Endothelial cell (in vitro differentiated cells): ENCODE data around the gene GPR22. TPM values are rescaled to one million over a fixed set of nuclear protein-coding genes. Genes with fewer than 3 reads are reported as not detected.

Source experiments
- DNase-seq: peaks from one replicate; pipeline ENCODE4 v3.0.0; 2021; ENCODE audit warnings: low spot score
- H3K27ac Mint-ChIP-seq: one replicate; pipeline ENCODE4 v1.8.0; 2021; ENCODE audit warnings: mixed read lengths, inconsistent platforms; ENCODE audit not compliant: unreplicated experiment
- H3K27me3 Mint-ChIP-seq: one replicate; pipeline ENCODE4 v1.8.0; 2021; ENCODE audit warnings: mild to moderate bottlenecking, moderate library complexity, mixed read lengths, inconsistent platforms; ENCODE audit not compliant: unreplicated experiment
- H3K36me3 Mint-ChIP-seq: one replicate; pipeline ENCODE4 v1.8.0; 2021; ENCODE audit warnings: mild to moderate bottlenecking, low read depth, mixed read lengths, inconsistent platforms; ENCODE audit not compliant: unreplicated experiment
- H3K4me1 Mint-ChIP-seq: one replicate; pipeline ENCODE4 v1.8.0; 2021; ENCODE audit warnings: mild to moderate bottlenecking, mixed read lengths, inconsistent platforms; ENCODE audit not compliant: unreplicated experiment
- H3K4me3 Mint-ChIP-seq: one replicate; pipeline ENCODE4 v1.8.0; 2021; ENCODE audit warnings: mild to moderate bottlenecking, mixed read lengths, inconsistent platforms; ENCODE audit not compliant: unreplicated experiment
- H3K9me3 Mint-ChIP-seq: one replicate; pipeline ENCODE4 v1.8.0; 2021; ENCODE audit warnings: mixed read lengths, inconsistent platforms; ENCODE audit not compliant: unreplicated experiment
- total RNA-seq: library from RNA; stranded (reverse); fragmentation: NEBNext Ultra II Directional; extraction: Animal tissue kit (Norgen Biotek cat#: 25700); gene quantifications from one replicate; pipeline ENCODE4 v1.2.1, GENCODE V29; 2021; ENCODE audit not compliant: unreplicated experiment
- TF ChIP-seq, protein P1 (sequence below): fragments of 200-600 bp; sonication (generic); IDR thresholded peaks from one replicate; pipeline ENCODE4 v1.5.0; 2021; ENCODE audit warnings: antibody characterized with exemption; ENCODE audit not compliant: unreplicated experiment

GPR22 gene
- total RNA-seq, 1 donor from 2014 or later, result not detected

DNA sequence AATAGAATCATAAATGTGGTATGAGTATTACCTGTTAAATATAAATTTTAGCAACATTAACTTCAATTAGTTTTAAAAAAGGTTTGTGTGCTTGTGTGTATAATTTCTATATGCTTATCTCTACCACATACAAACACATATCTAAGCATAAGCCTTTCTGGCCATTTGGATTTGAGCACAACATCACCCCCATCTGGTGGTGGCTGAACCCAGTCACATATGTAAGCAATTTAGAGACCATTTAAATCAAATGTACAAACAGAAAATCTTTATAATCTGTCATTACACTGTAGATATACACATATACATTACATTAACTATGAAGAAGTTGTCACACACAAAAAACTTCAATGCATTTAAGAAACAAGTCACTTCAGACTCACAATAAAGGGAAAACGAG lies 31.7 kb downstream of the GPR22 start:
- H3K4me1 Mint-ChIP-seq, result no peaks in the 10 kb centered on the region
- H3K4me3 Mint-ChIP-seq, result no peak overlapping the region
- H3K27ac Mint-ChIP-seq, result no peak overlapping the region
- peaks cover 4% of the 10 kb centered on the region for H3K36me3 Mint-ChIP-seq
- H3K9me3 Mint-ChIP-seq, result no peaks in the 10 kb centered on the region
- DNase-seq, result peak; percentile 38
- H3K27me3 Mint-ChIP-seq, result no peaks in the 10 kb centered on the region
- TF ChIP-seq, protein P1, sequence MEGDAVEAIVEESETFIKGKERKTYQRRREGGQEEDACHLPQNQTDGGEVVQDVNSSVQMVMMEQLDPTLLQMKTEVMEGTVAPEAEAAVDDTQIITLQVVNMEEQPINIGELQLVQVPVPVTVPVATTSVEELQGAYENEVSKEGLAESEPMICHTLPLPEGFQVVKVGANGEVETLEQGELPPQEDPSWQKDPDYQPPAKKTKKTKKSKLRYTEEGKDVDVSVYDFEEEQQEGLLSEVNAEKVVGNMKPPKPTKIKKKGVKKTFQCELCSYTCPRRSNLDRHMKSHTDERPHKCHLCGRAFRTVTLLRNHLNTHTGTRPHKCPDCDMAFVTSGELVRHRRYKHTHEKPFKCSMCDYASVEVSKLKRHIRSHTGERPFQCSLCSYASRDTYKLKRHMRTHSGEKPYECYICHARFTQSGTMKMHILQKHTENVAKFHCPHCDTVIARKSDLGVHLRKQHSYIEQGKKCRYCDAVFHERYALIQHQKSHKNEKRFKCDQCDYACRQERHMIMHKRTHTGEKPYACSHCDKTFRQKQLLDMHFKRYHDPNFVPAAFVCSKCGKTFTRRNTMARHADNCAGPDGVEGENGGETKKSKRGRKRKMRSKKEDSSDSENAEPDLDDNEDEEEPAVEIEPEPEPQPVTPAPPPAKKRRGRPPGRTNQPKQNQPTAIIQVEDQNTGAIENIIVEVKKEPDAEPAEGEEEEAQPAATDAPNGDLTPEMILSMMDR, result no peak

DNA sequence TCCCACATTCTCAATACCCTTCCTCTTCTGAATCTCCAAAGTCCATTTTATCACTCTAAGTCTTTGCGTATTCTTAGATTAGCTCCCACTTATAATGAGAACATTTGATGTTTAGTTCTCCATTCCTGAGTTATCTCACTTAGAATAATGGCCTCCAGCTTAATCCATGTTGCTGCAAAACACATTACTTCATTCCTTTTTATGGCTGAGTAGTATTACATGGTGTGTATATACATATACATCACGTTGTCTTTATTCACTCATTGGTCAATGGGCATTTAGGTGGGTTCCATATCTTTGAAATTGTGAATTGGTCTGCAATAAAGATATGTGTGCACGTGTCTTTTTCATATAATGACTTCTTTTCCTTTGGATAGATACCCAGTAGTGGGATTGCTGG lies 32.3 kb downstream of the GPR22 start:
- H3K27ac Mint-ChIP-seq, result no peak overlapping the region
- no peaks in the 10 kb centered on the region for H3K27me3 Mint-ChIP-seq
- no peak overlapping the region for H3K4me3 Mint-ChIP-seq
- no peak for DNase-seq
- H3K9me3 Mint-ChIP-seq, result no peaks in the 10 kb centered on the region
- TF ChIP-seq, protein P1, result no peak
- H3K4me1 Mint-ChIP-seq, result no peaks in the 10 kb centered on the region
- peaks cover 4% of the 10 kb centered on the region for H3K36me3 Mint-ChIP-seq

DNA sequence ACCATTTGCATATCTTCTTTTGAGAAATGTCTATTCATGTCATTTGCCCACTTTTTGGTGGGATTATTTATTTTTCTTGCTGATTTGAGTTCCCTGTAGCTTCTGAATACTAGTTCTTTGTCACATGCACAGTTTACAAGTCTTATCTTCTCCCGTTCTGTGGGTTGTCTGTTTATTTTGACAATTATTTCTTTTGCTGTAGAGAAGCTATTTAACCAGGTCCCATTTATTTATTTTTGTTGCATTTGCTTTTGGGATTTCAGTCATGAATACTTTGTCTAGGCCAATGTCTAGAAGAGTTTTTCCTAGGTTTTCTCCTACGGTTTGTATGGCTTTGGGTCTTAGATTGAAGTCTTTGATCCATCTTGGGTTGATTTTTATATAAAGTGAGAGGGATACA lies 32.9 kb downstream of the GPR22 start:
- no peak overlapping the region for H3K4me3 Mint-ChIP-seq
- H3K27ac Mint-ChIP-seq, result no peak overlapping the region
- H3K4me1 Mint-ChIP-seq, result no peaks in the 10 kb centered on the region
- peaks cover 8% of the 10 kb centered on the region for H3K36me3 Mint-ChIP-seq
- no peaks in the 10 kb centered on the region for H3K9me3 Mint-ChIP-seq
- TF ChIP-seq, protein P1, result no peak
- no peaks in the 10 kb centered on the region for H3K27me3 Mint-ChIP-seq
- no peak for DNase-seq

DNA sequence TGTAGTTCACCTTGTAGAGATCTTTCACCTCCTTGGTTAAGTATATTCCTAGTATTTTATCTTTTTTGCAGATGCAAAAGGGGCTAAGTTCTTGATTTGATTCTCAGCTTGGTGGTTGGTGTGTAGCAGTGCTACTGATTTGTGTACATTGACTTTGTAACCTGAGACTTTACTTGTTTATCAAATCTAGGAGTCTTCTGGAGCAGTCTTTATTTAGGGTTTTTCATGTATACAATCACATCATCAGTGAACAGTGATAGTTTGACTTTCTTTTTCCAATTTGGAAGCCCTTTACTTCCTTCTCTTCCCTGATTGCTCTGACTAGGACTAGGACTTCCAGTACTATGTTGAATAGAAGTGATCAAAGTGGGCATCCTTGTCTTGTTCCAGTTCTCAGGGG lies 33.8 kb downstream of the GPR22 start:
- no peak for DNase-seq
- H3K9me3 Mint-ChIP-seq, result no peaks in the 10 kb centered on the region
- H3K27ac Mint-ChIP-seq, result no peak overlapping the region
- H3K4me1 Mint-ChIP-seq, result no peaks in the 10 kb centered on the region
- H3K36me3 Mint-ChIP-seq, result peaks cover 12% of the 10 kb centered on the region
- no peak overlapping the region for H3K4me3 Mint-ChIP-seq
- no peaks in the 10 kb centered on the region for H3K27me3 Mint-ChIP-seq
- TF ChIP-seq, protein P1, result no peak

DNA sequence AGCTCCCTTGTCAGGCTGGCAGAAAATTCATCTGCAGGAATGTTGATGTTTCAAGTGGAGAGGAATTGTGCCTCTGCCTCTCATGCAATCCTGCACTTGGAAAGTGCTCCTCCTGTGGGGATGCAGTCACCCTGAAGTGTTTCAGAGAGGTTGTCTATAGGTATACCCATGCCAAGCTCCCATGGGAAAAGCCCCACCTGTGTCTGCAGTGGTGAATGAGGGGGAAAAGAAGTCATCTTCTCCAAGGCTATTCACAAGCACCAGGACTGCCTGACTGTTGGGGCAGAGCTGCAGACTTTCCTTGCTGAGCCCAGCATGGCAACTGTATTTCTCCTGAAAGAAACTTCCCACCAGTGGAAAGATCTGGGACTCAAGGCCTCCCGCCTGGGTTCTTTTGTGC lies 35.5 kb downstream of the GPR22 start:
- Mint-ChIP-seq H3K36me3 (peaks cover 19% of the 10 kb centered on the region), H3K4me1 (no peaks in the 10 kb centered on the region)

More for the DNA sequence above, 35.5 kb downstream of the GPR22 start:
- TF ChIP-seq, protein P1, result no peak
- H3K27ac Mint-ChIP-seq, result no peak overlapping the region
- DNase-seq, result no peak
- no peak overlapping the region for H3K4me3 Mint-ChIP-seq
- no peaks in the 10 kb centered on the region for H3K27me3 Mint-ChIP-seq
- H3K9me3 Mint-ChIP-seq, result no peaks in the 10 kb centered on the region
